ENCODE data around the gene SLC12A6.
"Not testable (repeated sequence)": the region's sequence is repeated elsewhere in the genome, so short reads cannot be mapped to it uniquely, and the experiment has no call there.

SLC12A6 gene

GRCh38 chr15:34337557-34338306, at the start of gene SLC12A6:
Gene SLC12A6 (minus strand): TSS chr15:34337781. CDS start chr15:34336680, 1,101 bp downstream.
- ChIA-PET POLR2A (interaction anchor here (0.7 to 2.2 kb wide), 10 partner anchors 9 to 249 kb away, joined by 3 to 13 read pairs (median 4); partner anchors contain the start of gene LPCAT4), CTCF (no interaction called here)
- peak; percentile 85 for DNase-seq (ENCODE audit: extremely low spot score)
- TF ChIP-seq CTBP1 (IDR thresholded peaks at IDR 0.05; ENCODE audit: borderline replicate concordance) (no peak), ZNF384 (IDR thresholded peaks at IDR 0.05) (no peak), TARDBP (IDR thresholded peaks at IDR 0.05) (no peak), BHLHE40 (IDR thresholded peaks at IDR 0.05; ENCODE audit: borderline replicate concordance) (no peak), SUZ12 (IDR thresholded peaks at IDR 0.05) (no peak), LEF1 (IDR thresholded peaks at IDR 0.05; ENCODE audit: borderline replicate concordance) (no peak), ELF4 (IDR thresholded peaks at IDR 0.05) (no peak), FOXM1 (IDR thresholded peaks at IDR 0.05; ENCODE audit: borderline replicate concordance) (no peak), SP1 (IDR thresholded peaks at IDR 0.05) (no peak), L3MBTL2 (conservative IDR thresholded peaks at IDR 0.05) (no peak), FOXK2 (IDR thresholded peaks at IDR 0.05) (no peak), ARNT (IDR thresholded peaks at IDR 0.05) (no peak), PKNOX1 (IDR thresholded peaks at IDR 0.05) (no peak), FOXA1 (IDR thresholded peaks at IDR 0.05) (no peak), NFRKB (IDR thresholded peaks at IDR 0.05) (no peak), HDGF (IDR thresholded peaks at IDR 0.05; ENCODE audit: borderline replicate concordance) (no peak)

GRCh38 chr15:34381829-34382521, 44.4 kb upstream of the SLC12A6 start:
- DNase-seq (ENCODE audit: extremely low spot score); POLR2A ChIA-PET; CTCF ChIA-PET: not testable (repeated sequence)

GRCh38 chr15:34380491-34380890, 42.9 kb upstream of the SLC12A6 start:
- DNase-seq (ENCODE audit: extremely low spot score); CTCF ChIA-PET; POLR2A ChIA-PET: not testable (repeated sequence)

GRCh38 chr15:34376856-34377255, 39.3 kb upstream of the SLC12A6 start:
- TF ChIP-seq BHLHE40 (IDR thresholded peaks at IDR 0.05; ENCODE audit: borderline replicate concordance) (no peak), TARDBP (IDR thresholded peaks at IDR 0.05) (no peak), PKNOX1 (IDR thresholded peaks at IDR 0.05) (no peak), ZNF384 (IDR thresholded peaks at IDR 0.05) (no peak), SP1 (IDR thresholded peaks at IDR 0.05) (no peak), HDGF (IDR thresholded peaks at IDR 0.05; ENCODE audit: borderline replicate concordance) (no peak), FOXK2 (IDR thresholded peaks at IDR 0.05) (no peak), FOXA1 (IDR thresholded peaks at IDR 0.05) (no peak), SUZ12 (IDR thresholded peaks at IDR 0.05) (no peak), L3MBTL2 (conservative IDR thresholded peaks at IDR 0.05) (no peak), NFRKB (IDR thresholded peaks at IDR 0.05) (no peak), ARNT (IDR thresholded peaks at IDR 0.05) (no peak), LEF1 (IDR thresholded peaks at IDR 0.05; ENCODE audit: borderline replicate concordance) (no peak)
- POLR2A ChIA-PET, result no interaction called here
- CTCF ChIA-PET, result no interaction called here
- DNase-seq (ENCODE audit: extremely low spot score), result no peak

- CTCF ChIA-PET; POLR2A ChIA-PET; DNase-seq (ENCODE audit: extremely low spot score): not testable (repeated sequence)
Measured at GRCh38 chr15:34375541-34375940, 38.0 kb upstream of the SLC12A6 start.

GRCh38 chr15:34374816-34375215, 37.2 kb upstream of the SLC12A6 start:
- POLR2A ChIA-PET, result no interaction called here
- no peak for DNase-seq (ENCODE audit: extremely low spot score)
- CTCF ChIA-PET, result no interaction called here
- TF ChIP-seq FOXK2 (IDR thresholded peaks at IDR 0.05), result no peak
- TF ChIP-seq LEF1 (IDR thresholded peaks at IDR 0.05; ENCODE audit: borderline replicate concordance), result no peak
- no peak for TF ChIP-seq ELF4 (IDR thresholded peaks at IDR 0.05)
- no peak for TF ChIP-seq BHLHE40 (IDR thresholded peaks at IDR 0.05; ENCODE audit: borderline replicate concordance)
- no peak for TF ChIP-seq HDGF (IDR thresholded peaks at IDR 0.05; ENCODE audit: borderline replicate concordance)
- no peak for TF ChIP-seq SP1 (IDR thresholded peaks at IDR 0.05)
- no peak for TF ChIP-seq CTBP1 (IDR thresholded peaks at IDR 0.05; ENCODE audit: borderline replicate concordance)
- no peak for TF ChIP-seq FOXA1 (IDR thresholded peaks at IDR 0.05)
- no peak for TF ChIP-seq ZNF384 (IDR thresholded peaks at IDR 0.05)
- no peak for TF ChIP-seq TARDBP (IDR thresholded peaks at IDR 0.05)

- no peak for DNase-seq (ENCODE audit: extremely low spot score)
- CTCF ChIA-PET, result no interaction called here
- POLR2A ChIA-PET, result no interaction called here
- TF ChIP-seq FOXK2 (IDR thresholded peaks at IDR 0.05) (no peak), ZNF384 (IDR thresholded peaks at IDR 0.05) (no peak), ARNT (IDR thresholded peaks at IDR 0.05) (no peak), HDGF (IDR thresholded peaks at IDR 0.05; ENCODE audit: borderline replicate concordance) (no peak), SUZ12 (IDR thresholded peaks at IDR 0.05) (no peak), ELF4 (IDR thresholded peaks at IDR 0.05) (no peak), LEF1 (IDR thresholded peaks at IDR 0.05; ENCODE audit: borderline replicate concordance) (no peak), L3MBTL2 (conservative IDR thresholded peaks at IDR 0.05) (no peak), PKNOX1 (IDR thresholded peaks at IDR 0.05) (no peak), CTBP1 (IDR thresholded peaks at IDR 0.05; ENCODE audit: borderline replicate concordance) (no peak), BHLHE40 (IDR thresholded peaks at IDR 0.05; ENCODE audit: borderline replicate concordance) (no peak), SP1 (IDR thresholded peaks at IDR 0.05) (no peak), FOXA1 (IDR thresholded peaks at IDR 0.05) (no peak), FOXM1 (IDR thresholded peaks at IDR 0.05; ENCODE audit: borderline replicate concordance) (no peak), TARDBP (IDR thresholded peaks at IDR 0.05) (no peak)
Measured at GRCh38 chr15:34373951-34374350, 36.4 kb upstream of the SLC12A6 start.
